Midbrain (tissue), 1 donor: ENCODE data around the gene DCAF4.

Source experiments
- DNase-seq: peaks from one replicate; lab custom pipeline; 2025; lab: John Stamatoyannopoulos, UW

The DCAF4 gene

DNA sequence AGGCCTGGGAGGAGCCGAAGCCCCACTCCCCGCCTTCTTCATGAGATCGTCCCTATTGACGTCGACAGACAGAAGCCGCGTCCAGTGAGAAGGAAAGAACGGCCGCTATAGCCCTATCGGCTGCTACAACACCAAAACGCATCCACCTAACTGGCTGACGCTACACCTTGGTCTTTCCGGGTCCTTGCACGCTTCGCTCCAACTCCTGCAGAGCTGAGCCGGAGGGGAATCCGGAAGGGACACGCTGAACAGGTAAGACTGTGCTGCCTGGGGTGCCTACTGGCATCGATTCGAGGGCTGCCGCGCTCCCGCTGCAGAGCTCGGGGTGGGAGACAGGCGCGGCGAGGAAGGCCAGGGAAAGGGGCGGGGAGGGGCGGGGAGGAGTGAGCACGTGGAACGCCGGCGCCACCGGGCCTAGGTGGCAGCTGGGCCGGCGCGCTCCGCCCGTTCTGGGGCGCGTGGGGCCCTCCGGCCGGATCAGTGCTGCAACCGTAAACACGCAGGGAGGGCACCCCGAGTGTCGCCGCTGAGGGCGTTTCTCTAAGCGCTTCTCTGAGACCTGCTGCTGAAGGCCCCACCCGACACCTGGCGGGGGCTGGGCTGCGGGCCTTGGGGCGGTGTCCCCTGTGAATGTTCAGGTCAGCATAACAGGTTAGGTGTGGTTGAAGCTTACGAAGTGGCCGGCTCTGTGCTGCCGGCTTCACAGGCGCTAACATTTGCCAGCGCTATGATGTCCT is at the start of gene DCAF4:
DCAF4 (plus strand) TSS at position 173 of the 737 bp plus-strand sequence. CDS start 11,515 bp downstream, outside the sequence.
- peak; percentile 93 for DNase-seq

DNA sequence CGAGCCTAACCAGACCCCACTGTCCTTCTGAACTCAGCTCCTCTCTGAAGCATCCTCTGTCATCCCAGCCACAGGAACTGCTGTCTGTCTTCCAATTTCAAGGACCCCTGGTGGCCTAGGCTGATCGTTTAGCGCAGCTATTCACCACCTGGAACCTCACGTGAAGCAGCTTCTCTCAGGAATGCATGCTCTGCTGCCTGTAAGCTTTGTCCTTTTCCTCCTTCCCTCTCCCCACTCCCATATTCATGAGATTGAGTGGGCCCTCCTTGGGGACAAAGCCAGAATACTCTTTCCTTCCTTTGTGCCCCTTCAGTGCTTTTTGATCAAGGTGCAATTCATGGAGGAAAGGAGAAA is 49.6 kb upstream of the DCAF4 start:
- DNase-seq = no peak

GRCh38 chr14:72878746-72879145 is 47.5 kb upstream of the DCAF4 start:
- no peak for DNase-seq

- no peak for DNase-seq
Observed at GRCh38 chr14:72879431-72879830, 46.8 kb upstream of the DCAF4 start.

GRCh38 chr14:72880164-72880563 is 46.1 kb upstream of the DCAF4 start:
- DNase-seq = no peak

DNA sequence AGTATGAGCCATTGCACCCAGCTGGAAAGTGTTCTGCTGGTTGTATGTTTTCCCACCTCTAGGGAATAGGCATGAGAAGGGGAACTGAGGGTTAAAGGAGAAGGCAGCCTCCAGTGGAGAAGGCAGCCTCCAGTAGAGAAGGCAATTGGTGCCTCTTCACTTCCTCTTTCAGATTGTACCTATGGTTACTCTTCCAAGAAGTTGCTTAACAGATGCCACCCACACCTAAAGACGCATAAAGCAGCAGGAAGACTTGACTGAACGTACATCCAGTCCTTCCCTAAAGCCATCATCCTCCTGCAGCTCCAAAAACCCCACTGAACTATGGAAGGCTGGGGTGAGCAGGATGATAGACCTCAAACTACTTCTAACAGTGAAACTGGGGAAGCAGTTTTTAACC is 45.4 kb upstream of the DCAF4 start:
- DNase-seq = no peak

- no peak for DNase-seq
Observed at GRCh38 chr14:72881543-72881942, 44.7 kb upstream of the DCAF4 start.

DNA sequence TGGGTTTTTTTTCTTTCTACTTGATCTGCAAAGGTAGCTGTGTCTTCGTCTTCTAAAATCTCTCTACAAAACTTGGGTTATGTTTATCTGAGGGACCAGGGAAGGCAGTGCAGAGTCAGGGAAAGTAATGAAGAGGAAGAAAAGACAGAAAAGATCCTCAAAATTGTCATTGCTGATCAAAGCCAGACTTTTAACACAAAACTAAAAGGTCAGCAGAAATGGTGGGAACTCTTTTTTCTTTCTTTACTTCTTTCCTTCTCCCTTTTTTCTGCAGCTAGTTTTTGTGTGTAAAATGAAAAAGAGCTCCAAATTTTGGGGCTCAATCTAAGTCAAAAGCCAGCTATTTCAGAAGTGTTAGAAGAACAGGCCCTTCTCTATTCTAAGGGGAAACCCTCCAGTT is 44.2 kb upstream of the DCAF4 start:
- no peak for DNase-seq

- no peak for DNase-seq
Observed at GRCh38 chr14:72882463-72882862, 43.8 kb upstream of the DCAF4 start.

GRCh38 chr14:72883109-72883508 is 43.2 kb upstream of the DCAF4 start:
- no peak for DNase-seq

- DNase-seq = no peak
Observed at GRCh38 chr14:72883961-72884360, 42.3 kb upstream of the DCAF4 start.

GRCh38 chr14:72884386-72884785 is 41.9 kb upstream of the DCAF4 start:
- no peak for DNase-seq

DNA sequence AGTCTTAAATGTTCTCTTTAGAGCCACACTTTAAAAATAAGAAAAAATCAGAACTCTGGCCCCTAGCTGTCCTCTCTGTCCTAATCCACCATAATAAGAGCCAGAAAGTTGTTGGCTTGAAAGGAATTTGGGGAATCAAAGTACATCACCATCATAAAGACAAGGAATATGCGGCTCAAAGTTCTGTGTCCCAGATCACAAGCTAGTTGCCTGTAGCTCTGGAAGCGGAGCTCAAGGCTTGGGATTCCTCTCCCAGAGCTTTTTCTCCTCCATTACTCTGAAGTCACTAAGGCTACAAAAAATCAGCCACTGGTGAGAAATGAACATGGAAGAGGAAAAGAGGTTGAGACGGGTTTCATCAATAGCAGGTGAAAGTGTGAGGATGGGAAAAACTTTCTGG is 38.8 kb upstream of the DCAF4 start:
- no peak for DNase-seq

- DNase-seq = no peak
Observed at GRCh38 chr14:72888192-72888591, 38.1 kb upstream of the DCAF4 start.

GRCh38 chr14:72888636-72889201 is 37.5 kb upstream of the DCAF4 start:
- no peak for DNase-seq

DNA sequence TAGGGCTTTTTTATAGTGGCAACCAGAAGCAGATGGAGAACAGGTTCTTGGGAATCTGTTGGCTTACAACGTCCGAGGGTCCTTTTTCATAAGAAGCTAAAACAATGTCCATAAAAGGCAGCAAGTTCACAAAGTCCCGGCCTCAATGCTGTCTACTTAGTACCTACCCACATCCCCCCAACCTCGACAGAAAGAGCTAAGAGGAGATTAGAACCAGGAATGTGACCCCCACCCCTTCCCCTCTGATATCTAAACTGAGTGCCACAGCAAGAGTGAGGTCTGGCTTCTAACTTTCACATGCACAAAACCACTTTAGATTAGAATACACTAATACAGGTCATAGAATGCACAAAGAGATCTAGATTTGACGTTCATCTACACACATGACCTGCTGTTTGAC is 36.9 kb upstream of the DCAF4 start:
- no peak for DNase-seq

DNA sequence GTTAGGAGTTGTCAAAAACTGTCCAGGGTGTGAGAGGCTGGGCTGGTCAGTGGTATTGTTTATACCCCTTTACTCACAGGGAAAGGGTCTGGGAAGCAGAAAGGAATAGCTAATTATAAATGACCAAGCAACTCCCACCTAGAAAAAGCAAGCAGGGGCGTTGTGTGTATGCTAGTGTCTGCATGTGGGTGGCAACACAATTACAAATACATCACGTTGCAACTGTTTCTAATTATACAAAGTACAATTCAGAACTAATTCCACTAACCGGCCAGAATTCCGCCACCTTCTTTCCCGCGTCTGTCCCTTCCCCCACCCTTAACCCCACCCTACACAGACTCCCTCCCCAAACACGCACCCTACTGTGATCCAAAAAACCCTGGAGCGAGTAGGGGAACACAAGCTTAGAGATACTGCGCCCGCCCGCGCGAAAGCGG is 34.6 kb upstream of the DCAF4 start:
- no peak for DNase-seq

- DNase-seq = no peak
Observed at GRCh38 chr14:72892103-72892878, 34.0 kb upstream of the DCAF4 start.

GRCh38 chr14:72892879-72893635 is 33.2 kb upstream of the DCAF4 start:
- peak; percentile 40 for DNase-seq

GRCh38 chr14:72893636-72894322 is 32.5 kb upstream of the DCAF4 start, which contains the start of gene DPF3:
Gene DPF3 (minus strand): TSS chr14:72894101. CDS start chr14:72894088, 13 bp downstream.
- DNase-seq = peak; percentile 98

DNA sequence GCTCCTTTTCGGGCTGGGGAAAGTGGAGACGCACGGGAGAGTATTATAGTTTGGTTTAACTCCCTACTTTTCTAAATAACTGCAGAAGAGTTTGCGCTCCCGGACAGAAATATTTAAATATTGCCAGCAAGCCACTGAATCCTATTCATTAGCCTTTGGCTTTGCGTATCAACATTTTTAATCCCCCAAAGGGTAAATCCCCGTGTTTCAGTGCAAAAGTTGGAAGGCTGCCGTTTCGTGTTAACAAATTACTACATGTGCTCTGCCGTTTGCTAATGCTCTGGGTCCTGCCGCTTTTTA is 32.0 kb upstream of the DCAF4 start:
- DNase-seq = no peak
